Stimulated activated CD4-positive, alpha-beta T cell treated with anti-CD3 and anti-CD28 coated beads, Interleukin-12 subunit alpha, Interleukin-12 subunit beta, amount 100 ng/mL, for 48 hours (primary cell): ENCODE data around the gene DESI2.

Experiments
- DNase-seq, 3 donors: peaks; one replicate each; pipeline ENCODE4 v3.0.0-alpha.2; 2020; ENCODE audit warnings: low read depth in 2 of 3, low spot score in 1 of 3

Gene DESI2

GRCh38 chr1:244652623-244653438 is at the start of gene DESI2:
Gene DESI2, plus strand, starts transcription at chr1:244653126. Its CDS starts 188 bp downstream, at chr1:244653314.
- DNase-seq = peak; percentile 91 to 96 (median 94)

- DNase-seq = no peak
These were observed 49.4 kb upstream of the DESI2 start for GRCh38 chr1:244603498-244603897.

GRCh38 chr1:244605835-244606370 is 47.0 kb upstream of the DESI2 start:
- DNase-seq = no peak

- no peak for DNase-seq
These were observed 38.7 kb upstream of the DESI2 start for GRCh38 chr1:244614113-244614836.

GRCh38 chr1:244614879-244615278 is 38.0 kb upstream of the DESI2 start:
- DNase-seq = no peak

- no peak for DNase-seq
These were observed 37.6 kb upstream of the DESI2 start for GRCh38 chr1:244615301-244615700.

- no peak for DNase-seq
These were observed 26.2 kb upstream of the DESI2 start for GRCh38 chr1:244626709-244627108.

GRCh38 chr1:244628789-244629188 is 24.1 kb upstream of the DESI2 start:
- no peak for DNase-seq

GRCh38 chr1:244633140-244633539 is 19.8 kb upstream of the DESI2 start:
- DNase-seq = no peak

GRCh38 chr1:244634546-244634945 is 18.4 kb upstream of the DESI2 start:
- DNase-seq = no peak

GRCh38 chr1:244636488-244637259 is 16.3 kb upstream of the DESI2 start:
- no peak for DNase-seq

GRCh38 chr1:244639561-244639960 is 13.4 kb upstream of the DESI2 start:
- DNase-seq = no peak

- DNase-seq = no peak
These were observed 12.0 kb upstream of the DESI2 start for GRCh38 chr1:244640917-244641316.

- DNase-seq = no peak
These were observed 10.4 kb upstream of the DESI2 start for GRCh38 chr1:244642526-244642925.

- no peak for DNase-seq
These were observed 9.9 kb upstream of the DESI2 start for GRCh38 chr1:244642988-244643387.

- DNase-seq = no peak
These were observed 7.5 kb upstream of the DESI2 start for GRCh38 chr1:244645414-244645813.

GRCh38 chr1:244645890-244646289 is 7.0 kb upstream of the DESI2 start:
- no peak for DNase-seq

GRCh38 chr1:244647819-244648218 is 5.1 kb upstream of the DESI2 start:
- DNase-seq = no peak

GRCh38 chr1:244651956-244652622 is 837 bp upstream of the DESI2 start:
- no peak for DNase-seq

GRCh38 chr1:244653439-244654107 is 647 bp downstream of the DESI2 start:
- no peak for DNase-seq
